Esophagus muscularis mucosa (tissue), 4 donors: ENCODE data around the gene VDR. TPM values are rescaled to one million over a fixed set of nuclear protein-coding genes. Genes with fewer than 3 reads are reported as not detected.
A peak's percentile ranks its signal among the peaks of the same experiment; 100 is the strongest.

ENCODE experiments used
- DNase-seq: peaks from one replicate; pipeline ENCODE4 v3.0.0-alpha.2; 2017; ENCODE audit errors: extremely low spot score
- H3K27ac ChIP-seq, 4 donors: fragments of 200-600 bp; sonication (generic); replicated peaks in 1 of 4; 1 replicate in 3 of 4; 2 replicates in 1 of 4; pipeline ENCODE4 v1.5.1; 2016 to 2019; ENCODE audit warnings: mild to moderate bottlenecking in 1 of 4
- H3K27me3 ChIP-seq, 4 donors: fragments of 200-600 bp; sonication (generic); one replicate each; pipeline versions ENCODE4 v1.5.1 to v1.6.0; 2016 to 2019
- H3K36me3 ChIP-seq, 4 donors: fragments of 200-600 bp; sonication (generic); one replicate each; pipeline ENCODE4 v1.5.1; 2016 to 2019
- H3K4me1 ChIP-seq, 4 donors: fragments of 200-600 bp; sonication (generic); one replicate each; pipeline ENCODE4 v1.5.1; 2016 to 2019
- H3K4me3 ChIP-seq, 4 donors: fragments of 200-600 bp; sonication (generic); 1 replicate in 2 of 4; 2 replicates in 2 of 4; pipeline ENCODE4 v1.5.1; 2016 to 2019; ENCODE audit warnings: mild to moderate bottlenecking in 4 of 4, moderate library complexity in 1 of 4
- H3K9me3 ChIP-seq, 4 donors: fragments of 200-600 bp; sonication (generic); 1 replicate in 3 of 4; 2 replicates in 1 of 4; pipeline ENCODE4 v1.5.1; 2016 to 2019
- EP300 ChIP-seq: sonication (generic); formaldehyde crosslinking; IDR thresholded peaks from one replicate; pipeline ENCODE4 v1.6.1; 2017; ENCODE audit warnings: antibody characterized with exemption
- POLR2A ChIP-seq: fragments of 450-650 bp; IDR thresholded peaks from one replicate; pipeline ENCODE4 v1.6.1; 2017; ENCODE audit warnings: antibody characterized with exemption, moderate library complexity, mild to moderate bottlenecking, low read depth
- POLR2AphosphoS5 ChIP-seq, 2 donors: sonication (generic); formaldehyde crosslinking; IDR thresholded peaks; one replicate each; pipeline ENCODE4 v1.6.1; 2017; ENCODE audit warnings: antibody characterized with exemption in 2 of 2
- WGBS: methylation state at CpG from one replicate; pipeline ENCODE4 v1.1.5; 2018; 5-methylcytosine and 5-hydroxymethylcytosine counted together
- intact Hi-C: fragments of 100-400 bp; cut with DNase I; formaldehyde crosslinking; loops from one replicate; pipeline ENCODE4 v1.15.1; 2023
- total RNA-seq, 4 donors: library from RNA; depleted of rRNA; stranded (reverse); fragments of >200 nt; gene quantifications; one replicate each; pipeline versions ENCODE4 v1.1.0 to v1.2.1, GENCODE V29; 2016
- TF ChIP-seq, protein P1 (sequence below), 3 experiments: fragments of 200-600 bp in 2 of 3; fragments of 450-650 bp in 1 of 3; sonication (generic) in 2 of 3; IDR thresholded peaks; one replicate each; pipeline ENCODE4 v1.5.1; 2017 to 2019; ENCODE audit warnings: antibody characterized with exemption in 3 of 3, mild to moderate bottlenecking in 2 of 3, moderate library complexity in 1 of 3

Gene VDR
- total RNA-seq, 4 donors from 2014 or later, result 0.42 to 2.8 (median 2.1) TPM

DNA sequence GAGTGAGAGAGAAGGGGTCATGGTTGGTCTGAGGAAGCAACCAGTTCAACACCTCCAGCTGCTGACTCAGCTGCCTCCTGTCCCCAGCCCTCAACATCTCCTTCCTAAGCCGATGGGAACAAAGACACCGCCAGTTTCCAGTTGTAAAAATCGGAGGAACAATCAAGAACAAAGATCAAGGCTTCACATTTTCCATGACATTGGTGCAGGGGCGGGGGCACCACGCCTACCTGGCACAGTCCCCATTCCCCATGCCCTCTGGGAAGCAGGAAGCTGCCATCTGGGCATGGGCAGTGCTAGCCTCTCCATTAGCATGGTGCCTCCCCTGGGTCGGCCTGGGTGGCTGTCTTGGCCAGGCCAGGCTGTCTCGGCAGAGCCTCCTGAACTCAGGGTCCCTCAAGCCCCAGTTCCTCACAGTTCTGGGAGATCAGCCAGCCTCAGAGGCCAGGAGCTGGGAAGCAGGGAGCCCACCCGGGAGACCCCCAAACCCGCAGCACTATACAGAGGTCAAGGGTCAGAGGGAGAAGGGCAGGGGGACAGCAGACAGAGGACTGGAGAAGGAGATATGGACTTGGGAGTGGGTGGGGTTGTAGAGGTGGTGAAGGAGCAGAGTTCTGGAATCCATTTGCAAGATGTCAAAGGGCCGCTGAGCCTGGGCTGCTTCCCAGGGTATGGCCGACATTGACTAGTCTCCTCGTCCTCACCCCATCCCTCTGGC, 39.0 kb upstream of the VDR start:
- intact Hi-C loops, result no loop called here
- WGBS, result 78% methylated on average over 10 of the region's 12 CpGs

GRCh38 chr12:47942614-47943225, 37.9 kb upstream of the VDR start:
- TF ChIP-seq, protein P1, sequence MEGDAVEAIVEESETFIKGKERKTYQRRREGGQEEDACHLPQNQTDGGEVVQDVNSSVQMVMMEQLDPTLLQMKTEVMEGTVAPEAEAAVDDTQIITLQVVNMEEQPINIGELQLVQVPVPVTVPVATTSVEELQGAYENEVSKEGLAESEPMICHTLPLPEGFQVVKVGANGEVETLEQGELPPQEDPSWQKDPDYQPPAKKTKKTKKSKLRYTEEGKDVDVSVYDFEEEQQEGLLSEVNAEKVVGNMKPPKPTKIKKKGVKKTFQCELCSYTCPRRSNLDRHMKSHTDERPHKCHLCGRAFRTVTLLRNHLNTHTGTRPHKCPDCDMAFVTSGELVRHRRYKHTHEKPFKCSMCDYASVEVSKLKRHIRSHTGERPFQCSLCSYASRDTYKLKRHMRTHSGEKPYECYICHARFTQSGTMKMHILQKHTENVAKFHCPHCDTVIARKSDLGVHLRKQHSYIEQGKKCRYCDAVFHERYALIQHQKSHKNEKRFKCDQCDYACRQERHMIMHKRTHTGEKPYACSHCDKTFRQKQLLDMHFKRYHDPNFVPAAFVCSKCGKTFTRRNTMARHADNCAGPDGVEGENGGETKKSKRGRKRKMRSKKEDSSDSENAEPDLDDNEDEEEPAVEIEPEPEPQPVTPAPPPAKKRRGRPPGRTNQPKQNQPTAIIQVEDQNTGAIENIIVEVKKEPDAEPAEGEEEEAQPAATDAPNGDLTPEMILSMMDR (IDR thresholded peaks at IDR 0.05), result no peak
- TF ChIP-seq POLR2A (no peak), EP300 (no peak), POLR2AphosphoS5 (IDR thresholded peaks at IDR 0.05) (no peak)
- no peak overlapping the region for H3K27ac ChIP-seq
- intact Hi-C loops, result no loop called here
- no peak for DNase-seq
- peaks cover 0 to 36% (median 9%) of the 10 kb centered on the region in 4 donors for H3K27me3 ChIP-seq
- 64% methylated on average over 28 of the region's 31 CpGs for WGBS
- H3K36me3 ChIP-seq, result no peaks in the 10 kb centered on the region
- no peaks in the 10 kb centered on the region for H3K9me3 ChIP-seq
- H3K4me3 ChIP-seq, result no peak overlapping the region
- peaks cover 0 to 16% (median 6%) of the 10 kb centered on the region in 4 donors for H3K4me1 ChIP-seq

More for the DNA sequence above, 39.0 kb upstream of the VDR start:
- Histone ChIP-seq H3K9me3 (no peaks in the 10 kb centered on the region), H3K4me1 (peaks cover 0 to 16% (median 6%) of the 10 kb centered on the region in 4 donors), H3K27me3 (peaks cover 0 to 36% (median 9%) of the 10 kb centered on the region in 4 donors), H3K36me3 (no peaks in the 10 kb centered on the region), H3K27ac (no peak overlapping the region), H3K4me3 (no peak overlapping the region)
- TF ChIP-seq POLR2A (no peak), POLR2AphosphoS5 (IDR thresholded peaks at IDR 0.05) (no peak), EP300 (no peak)
- TF ChIP-seq, protein P1 (IDR thresholded peaks at IDR 0.05), result no peak
- no peak for DNase-seq

- Histone ChIP-seq H3K27me3 (peaks cover 0 to 36% (median 9%) of the 10 kb centered on the region in 4 donors), H3K4me3 (no peak overlapping the region), H3K27ac (no peak overlapping the region), H3K36me3 (no peaks in the 10 kb centered on the region), H3K9me3 (no peaks in the 10 kb centered on the region), H3K4me1 (peaks cover 0 to 10% (median 3%) of the 10 kb centered on the region in 4 donors)
- intact Hi-C loops, result no loop called here
- DNase-seq, result no peak
- TF ChIP-seq EP300 (no peak), POLR2AphosphoS5 (IDR thresholded peaks at IDR 0.05) (no peak)
- TF ChIP-seq, protein P1 (IDR thresholded peaks at IDR 0.05), result peak in 1 of 3 experiments; percentile 31
- 31% methylated on average over 33 of the region's 40 CpGs for WGBS
Observed at GRCh38 chr12:47941871-47942613, 37.2 kb upstream of the VDR start.

DNA sequence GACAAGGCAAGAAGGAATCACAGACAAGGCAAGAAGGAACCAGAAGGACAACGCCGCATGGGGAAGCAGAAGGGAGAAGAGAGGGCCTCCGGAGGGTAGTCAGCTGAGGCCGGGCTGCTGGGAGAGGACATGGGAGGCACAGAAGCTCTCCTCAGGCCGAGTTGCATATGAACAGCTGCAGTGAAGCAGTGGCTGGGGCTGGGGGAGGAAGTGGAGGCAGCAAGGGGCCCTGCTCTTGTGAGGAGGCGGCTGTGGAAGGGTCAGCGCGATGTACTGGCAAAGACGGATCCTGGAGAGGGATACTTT, 36.6 kb upstream of the VDR start:
- intact Hi-C loops, result no loop called here
- Histone ChIP-seq H3K36me3 (no peaks in the 10 kb centered on the region), H3K9me3 (no peaks in the 10 kb centered on the region), H3K27ac (no peak overlapping the region), H3K27me3 (peaks cover 0 to 36% (median 9%) of the 10 kb centered on the region in 4 donors), H3K4me1 (peaks cover 0 to 7% (median 2%) of the 10 kb centered on the region in 4 donors), H3K4me3 (no peak overlapping the region)
- 86% methylated on average over 9 of the region's 9 CpGs for WGBS
- no peak for DNase-seq
- TF ChIP-seq EP300 (no peak), POLR2A (no peak), POLR2AphosphoS5 (IDR thresholded peaks at IDR 0.05) (no peak)
- TF ChIP-seq, protein P1 (IDR thresholded peaks at IDR 0.05), result no peak
